Measurements from ENCODE around the gene ATG7.

Gene ATG7

DNA sequence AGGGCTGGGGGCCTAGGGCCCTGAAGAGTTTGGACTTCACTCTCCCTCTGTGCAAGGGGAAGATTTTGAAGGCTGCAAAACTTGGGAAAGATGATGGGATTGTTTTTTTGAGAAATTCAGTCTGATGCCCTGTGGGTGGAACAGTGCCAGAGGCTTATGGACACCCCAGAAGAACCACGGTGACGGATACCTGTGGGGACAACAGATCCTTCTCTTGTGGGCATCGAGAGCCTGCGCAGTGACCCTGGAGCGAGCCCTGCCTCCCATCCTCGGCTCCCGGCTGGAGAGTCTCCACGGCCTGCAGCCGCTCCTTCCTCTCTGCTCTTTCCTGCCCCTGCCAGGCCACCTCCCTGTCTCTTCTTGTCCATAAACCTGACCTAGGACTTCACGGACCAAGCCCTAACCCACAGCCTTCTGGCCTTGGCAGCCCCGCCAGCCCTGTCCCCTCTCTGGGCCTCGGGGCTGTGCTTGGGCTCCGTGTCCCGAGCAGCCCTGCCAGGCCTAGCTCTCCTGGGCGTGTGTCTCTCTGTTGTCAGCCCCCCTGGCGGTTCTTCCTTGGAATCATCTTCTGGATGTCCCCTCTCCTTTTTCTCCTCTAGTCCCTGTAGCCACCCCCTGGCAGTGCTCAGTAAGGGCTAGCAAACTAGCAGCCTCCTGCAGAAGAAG, 273.1 kb downstream of the ATG7 start:
- DNase-seq (ENCODE audit: low spot score) = no peak
- H3K27ac ChIP-seq = peak overlapping the region; percentile 27 to 56
- TF ChIP-seq, protein P1, sequence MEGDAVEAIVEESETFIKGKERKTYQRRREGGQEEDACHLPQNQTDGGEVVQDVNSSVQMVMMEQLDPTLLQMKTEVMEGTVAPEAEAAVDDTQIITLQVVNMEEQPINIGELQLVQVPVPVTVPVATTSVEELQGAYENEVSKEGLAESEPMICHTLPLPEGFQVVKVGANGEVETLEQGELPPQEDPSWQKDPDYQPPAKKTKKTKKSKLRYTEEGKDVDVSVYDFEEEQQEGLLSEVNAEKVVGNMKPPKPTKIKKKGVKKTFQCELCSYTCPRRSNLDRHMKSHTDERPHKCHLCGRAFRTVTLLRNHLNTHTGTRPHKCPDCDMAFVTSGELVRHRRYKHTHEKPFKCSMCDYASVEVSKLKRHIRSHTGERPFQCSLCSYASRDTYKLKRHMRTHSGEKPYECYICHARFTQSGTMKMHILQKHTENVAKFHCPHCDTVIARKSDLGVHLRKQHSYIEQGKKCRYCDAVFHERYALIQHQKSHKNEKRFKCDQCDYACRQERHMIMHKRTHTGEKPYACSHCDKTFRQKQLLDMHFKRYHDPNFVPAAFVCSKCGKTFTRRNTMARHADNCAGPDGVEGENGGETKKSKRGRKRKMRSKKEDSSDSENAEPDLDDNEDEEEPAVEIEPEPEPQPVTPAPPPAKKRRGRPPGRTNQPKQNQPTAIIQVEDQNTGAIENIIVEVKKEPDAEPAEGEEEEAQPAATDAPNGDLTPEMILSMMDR (IDR thresholded peaks at IDR 0.05) = no peak

DNA sequence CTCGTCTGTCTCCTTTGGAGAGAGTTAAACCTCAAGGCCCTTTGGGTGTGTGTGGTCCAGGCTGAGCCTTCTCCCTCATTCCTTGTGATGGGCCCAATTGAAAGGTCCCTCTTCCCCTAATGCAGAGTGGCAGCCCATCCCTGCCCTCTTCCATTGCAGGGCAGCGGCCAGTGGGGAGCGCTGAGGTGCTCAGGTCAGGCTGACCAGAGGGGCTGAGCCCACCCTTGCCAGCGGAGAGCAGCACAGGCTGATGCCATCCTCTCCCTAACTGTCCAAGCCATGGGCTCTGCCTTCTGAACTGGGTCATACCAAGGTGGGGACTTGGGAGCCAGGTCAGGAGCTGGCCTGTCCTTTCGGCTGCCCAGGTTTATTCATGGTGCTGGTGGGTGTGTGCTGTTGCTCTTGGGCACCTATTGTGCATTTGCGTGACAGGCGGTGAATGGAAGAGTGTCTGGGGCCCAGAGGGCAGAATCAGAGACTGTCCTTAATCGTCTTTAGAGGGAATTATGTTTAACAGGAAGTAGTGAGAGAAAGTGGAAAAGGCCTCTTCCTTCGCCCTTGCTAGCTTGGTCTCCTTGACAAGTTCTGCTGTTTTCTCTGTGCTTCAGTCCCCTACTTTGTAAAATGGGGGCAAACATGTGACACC, 274.6 kb downstream of the ATG7 start:
- no peak for DNase-seq (ENCODE audit: low spot score)
- TF ChIP-seq, protein P1 (IDR thresholded peaks at IDR 0.05) = no peak
- Histone ChIP-seq H3K27ac (peak overlapping the region in 1 of 2 donors; percentile 32), H3K4me3 (no peak overlapping the region)

More for the DNA sequence above, 273.1 kb downstream of the ATG7 start:
- no peak overlapping the region for H3K4me3 ChIP-seq

DNA sequence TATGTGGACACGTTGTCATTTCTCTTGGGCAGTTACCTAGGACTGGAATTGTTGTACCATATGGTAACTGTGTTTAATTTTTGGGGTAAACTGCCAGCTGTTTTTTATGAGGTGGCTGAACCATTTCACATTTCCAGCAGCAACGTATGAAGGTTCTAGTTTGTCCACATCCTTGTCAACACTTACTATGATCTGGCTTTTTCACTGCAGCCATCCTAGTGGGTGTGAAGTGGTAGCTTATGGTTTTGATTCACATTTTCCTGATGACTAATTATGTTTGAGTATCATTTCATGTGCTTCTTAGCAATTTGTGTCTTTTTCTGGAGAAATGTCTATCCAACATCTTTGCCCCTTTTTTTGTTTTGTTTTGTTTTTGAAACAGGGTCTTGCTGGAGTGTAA, 275.3 kb downstream of the ATG7 start:
- Histone ChIP-seq H3K27ac (no peak overlapping the region), H3K4me3 (no peak overlapping the region)
- TF ChIP-seq, protein P1 (IDR thresholded peaks at IDR 0.05) = no peak
- no peak for DNase-seq (ENCODE audit: low spot score)

DNA sequence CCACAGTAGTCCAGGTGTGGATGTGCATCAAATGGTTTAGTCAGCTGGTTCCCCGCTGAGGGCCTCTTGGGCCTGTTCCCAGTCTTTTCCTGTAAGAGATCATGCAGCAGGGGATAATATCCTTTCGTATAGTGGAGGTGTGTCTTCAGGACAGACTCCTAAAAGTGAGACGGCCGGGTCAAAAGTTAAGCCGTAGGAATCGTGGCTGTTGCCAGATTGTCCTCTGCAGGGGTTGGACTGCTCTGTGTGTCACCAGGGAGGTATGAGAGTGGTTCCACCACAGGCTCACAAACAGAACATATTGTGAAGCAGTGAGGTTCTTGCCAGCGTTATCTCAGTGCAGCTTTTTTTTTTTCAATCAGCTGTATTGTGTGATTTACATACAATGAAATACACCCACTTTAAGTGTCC, 276.5 kb downstream of the ATG7 start:
- Histone ChIP-seq H3K27ac (peak overlapping the region in 1 of 2 donors; percentile 21), H3K4me3 (no peak overlapping the region)
- TF ChIP-seq, protein P1 (IDR thresholded peaks at IDR 0.05) = no peak
- no peak for DNase-seq (ENCODE audit: low spot score)

DNA sequence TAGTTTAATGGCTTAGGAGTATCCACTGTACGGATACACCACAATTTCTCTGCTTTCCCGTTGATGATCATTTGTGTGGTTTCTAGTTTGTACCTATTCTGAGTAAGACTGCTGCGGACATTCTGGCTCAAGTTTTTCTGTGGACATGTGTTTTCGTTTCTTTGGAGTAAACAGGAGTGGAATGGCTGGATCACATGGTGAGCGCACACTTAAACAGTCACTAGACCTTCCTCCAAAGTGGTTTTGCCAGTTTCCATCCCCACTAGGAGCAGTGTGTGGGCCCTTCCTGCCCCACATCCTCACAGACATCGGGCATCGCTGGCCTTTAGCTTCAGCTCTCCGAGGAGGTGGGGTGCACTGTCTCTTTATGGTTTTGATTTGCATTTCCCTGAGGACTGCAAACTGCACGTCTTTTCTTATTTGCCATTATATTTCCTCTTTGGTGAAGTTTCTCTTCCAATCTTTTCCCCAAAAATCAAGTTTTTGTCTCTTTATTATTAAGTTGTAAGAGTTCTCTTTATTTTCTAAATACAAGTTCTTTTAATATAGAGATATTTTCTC, 277.5 kb downstream of the ATG7 start:
- TF ChIP-seq, protein P1 (IDR thresholded peaks at IDR 0.05) = no peak
- DNase-seq (ENCODE audit: low spot score) = no peak
- peak overlapping the region in 1 of 2 donors; percentile 35 for H3K27ac ChIP-seq
- no peak overlapping the region for H3K4me3 ChIP-seq

DNA sequence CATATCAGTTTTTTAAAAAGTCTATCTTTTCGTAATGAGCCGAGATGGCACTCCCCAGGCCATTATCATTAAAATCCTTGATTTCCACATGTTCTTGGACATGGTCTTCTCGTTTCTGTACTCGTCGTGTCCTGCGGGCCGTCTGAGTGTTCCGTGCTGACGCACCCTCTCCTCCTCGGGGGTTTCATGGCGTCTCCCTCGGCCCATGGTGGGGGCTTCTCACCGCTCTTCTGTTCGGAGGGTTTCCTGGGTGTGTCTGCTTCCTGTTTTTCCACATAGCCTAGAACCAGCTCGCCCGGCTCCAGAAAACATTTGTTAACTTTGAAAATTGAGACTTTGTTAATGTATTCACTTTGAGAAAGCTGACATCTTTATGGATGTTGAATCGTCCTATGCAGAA, 278.8 kb downstream of the ATG7 start:
- TF ChIP-seq, protein P1 (IDR thresholded peaks at IDR 0.05) = no peak
- H3K4me3 ChIP-seq = no peak overlapping the region
- peak overlapping the region in 1 of 2 donors; percentile 59 for H3K27ac ChIP-seq
- no peak for DNase-seq (ENCODE audit: low spot score)

All from coronary artery (tissue), 2 donors.